ENCODE results near the gene ABTB2.

DNA sequence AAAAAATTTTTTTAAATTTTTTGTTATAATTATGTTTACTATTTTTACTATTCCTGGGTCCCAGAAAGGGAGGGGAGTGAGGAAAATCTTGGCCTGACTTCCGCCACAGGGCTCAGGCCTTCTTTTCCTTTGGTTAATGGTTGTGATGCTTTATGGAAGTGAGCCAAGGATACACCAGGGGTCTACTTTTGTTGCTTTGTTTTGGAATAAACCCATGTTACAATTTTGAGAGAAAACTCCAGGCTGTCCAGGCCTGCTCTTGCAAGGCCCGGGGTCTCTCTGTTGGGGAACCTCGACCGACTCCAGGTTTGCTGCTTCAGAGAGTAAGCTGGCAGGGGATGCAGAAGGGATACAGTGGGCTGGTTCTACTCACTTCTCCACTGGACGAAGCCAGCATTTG, 84.7 kb downstream of the ABTB2 start:
- TF ChIP-seq, protein P1, sequence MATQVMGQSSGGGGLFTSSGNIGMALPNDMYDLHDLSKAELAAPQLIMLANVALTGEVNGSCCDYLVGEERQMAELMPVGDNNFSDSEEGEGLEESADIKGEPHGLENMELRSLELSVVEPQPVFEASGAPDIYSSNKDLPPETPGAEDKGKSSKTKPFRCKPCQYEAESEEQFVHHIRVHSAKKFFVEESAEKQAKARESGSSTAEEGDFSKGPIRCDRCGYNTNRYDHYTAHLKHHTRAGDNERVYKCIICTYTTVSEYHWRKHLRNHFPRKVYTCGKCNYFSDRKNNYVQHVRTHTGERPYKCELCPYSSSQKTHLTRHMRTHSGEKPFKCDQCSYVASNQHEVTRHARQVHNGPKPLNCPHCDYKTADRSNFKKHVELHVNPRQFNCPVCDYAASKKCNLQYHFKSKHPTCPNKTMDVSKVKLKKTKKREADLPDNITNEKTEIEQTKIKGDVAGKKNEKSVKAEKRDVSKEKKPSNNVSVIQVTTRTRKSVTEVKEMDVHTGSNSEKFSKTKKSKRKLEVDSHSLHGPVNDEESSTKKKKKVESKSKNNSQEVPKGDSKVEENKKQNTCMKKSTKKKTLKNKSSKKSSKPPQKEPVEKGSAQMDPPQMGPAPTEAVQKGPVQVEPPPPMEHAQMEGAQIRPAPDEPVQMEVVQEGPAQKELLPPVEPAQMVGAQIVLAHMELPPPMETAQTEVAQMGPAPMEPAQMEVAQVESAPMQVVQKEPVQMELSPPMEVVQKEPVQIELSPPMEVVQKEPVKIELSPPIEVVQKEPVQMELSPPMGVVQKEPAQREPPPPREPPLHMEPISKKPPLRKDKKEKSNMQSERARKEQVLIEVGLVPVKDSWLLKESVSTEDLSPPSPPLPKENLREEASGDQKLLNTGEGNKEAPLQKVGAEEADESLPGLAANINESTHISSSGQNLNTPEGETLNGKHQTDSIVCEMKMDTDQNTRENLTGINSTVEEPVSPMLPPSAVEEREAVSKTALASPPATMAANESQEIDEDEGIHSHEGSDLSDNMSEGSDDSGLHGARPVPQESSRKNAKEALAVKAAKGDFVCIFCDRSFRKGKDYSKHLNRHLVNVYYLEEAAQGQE (IDR thresholded peaks at IDR 0.05; ENCODE audit: unreplicated experiment) = no peak
- TF ChIP-seq CREB1 (CRISPR knock-in tag; IDR thresholded peaks at IDR 0.05; ENCODE audit: low read depth) = no peak
- TF ChIP-seq, protein P2, sequence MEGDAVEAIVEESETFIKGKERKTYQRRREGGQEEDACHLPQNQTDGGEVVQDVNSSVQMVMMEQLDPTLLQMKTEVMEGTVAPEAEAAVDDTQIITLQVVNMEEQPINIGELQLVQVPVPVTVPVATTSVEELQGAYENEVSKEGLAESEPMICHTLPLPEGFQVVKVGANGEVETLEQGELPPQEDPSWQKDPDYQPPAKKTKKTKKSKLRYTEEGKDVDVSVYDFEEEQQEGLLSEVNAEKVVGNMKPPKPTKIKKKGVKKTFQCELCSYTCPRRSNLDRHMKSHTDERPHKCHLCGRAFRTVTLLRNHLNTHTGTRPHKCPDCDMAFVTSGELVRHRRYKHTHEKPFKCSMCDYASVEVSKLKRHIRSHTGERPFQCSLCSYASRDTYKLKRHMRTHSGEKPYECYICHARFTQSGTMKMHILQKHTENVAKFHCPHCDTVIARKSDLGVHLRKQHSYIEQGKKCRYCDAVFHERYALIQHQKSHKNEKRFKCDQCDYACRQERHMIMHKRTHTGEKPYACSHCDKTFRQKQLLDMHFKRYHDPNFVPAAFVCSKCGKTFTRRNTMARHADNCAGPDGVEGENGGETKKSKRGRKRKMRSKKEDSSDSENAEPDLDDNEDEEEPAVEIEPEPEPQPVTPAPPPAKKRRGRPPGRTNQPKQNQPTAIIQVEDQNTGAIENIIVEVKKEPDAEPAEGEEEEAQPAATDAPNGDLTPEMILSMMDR (conservative IDR thresholded peaks at IDR 0.05; ENCODE audit: low read depth in 2 of 2) = no peak
- TF ChIP-seq EZH2phosphoT487 (IDR thresholded peaks at IDR 0.05; ENCODE audit: unreplicated experiment) = no peak
- no peak for TF ChIP-seq POLR2AphosphoS5 (IDR thresholded peaks at IDR 0.05; ENCODE audit: low read depth)
- TF ChIP-seq EZH2 (IDR thresholded peaks at IDR 0.05; ENCODE audit: low read depth, unreplicated experiment) = no peak
- no peak for TF ChIP-seq JUNB (IDR thresholded peaks at IDR 0.05; ENCODE audit: unreplicated experiment)
- TF ChIP-seq, protein P3, sequence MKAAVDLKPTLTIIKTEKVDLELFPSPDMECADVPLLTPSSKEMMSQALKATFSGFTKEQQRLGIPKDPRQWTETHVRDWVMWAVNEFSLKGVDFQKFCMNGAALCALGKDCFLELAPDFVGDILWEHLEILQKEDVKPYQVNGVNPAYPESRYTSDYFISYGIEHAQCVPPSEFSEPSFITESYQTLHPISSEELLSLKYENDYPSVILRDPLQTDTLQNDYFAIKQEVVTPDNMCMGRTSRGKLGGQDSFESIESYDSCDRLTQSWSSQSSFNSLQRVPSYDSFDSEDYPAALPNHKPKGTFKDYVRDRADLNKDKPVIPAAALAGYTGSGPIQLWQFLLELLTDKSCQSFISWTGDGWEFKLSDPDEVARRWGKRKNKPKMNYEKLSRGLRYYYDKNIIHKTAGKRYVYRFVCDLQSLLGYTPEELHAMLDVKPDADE (IDR thresholded peaks at IDR 0.05) = no peak
- no peak for TF ChIP-seq ZNF114 (CRISPR knock-in tag; IDR thresholded peaks at IDR 0.05)

Data from GM23338 (cell line).